Fibroblast of pulmonary artery (primary cell): ENCODE data around the gene LYPD1.

Experiments used
- DNase-seq: peaks from one replicate; pipeline ENCODE4 v3.0.0-alpha.2; 2010; ENCODE audit warnings: low read depth
- H3K4me3 ChIP-seq: replicated peaks from 2 replicates; pipeline ENCODE4 v1.5.1; 2011; ENCODE audit warnings: low read depth, mild to moderate bottlenecking, control low read depth, low read length, moderate library complexity
- CTCF ChIP-seq: IDR thresholded peaks from 2 replicates; pipeline ENCODE4 v1.5.1; 2011; ENCODE audit warnings: mild to moderate bottlenecking, control low read depth, low read length, inconsistent platforms; ENCODE audit errors: missing control alignments

The LYPD1 gene

GRCh38 chr2:132654968-132655367, 15.0 kb downstream of the LYPD1 start:
- DNase-seq = no peak
- no peak for TF ChIP-seq CTCF
- H3K4me3 ChIP-seq = no peak overlapping the region

GRCh38 chr2:132654335-132654734, 15.7 kb downstream of the LYPD1 start:
- no peak overlapping the region for H3K4me3 ChIP-seq
- no peak for TF ChIP-seq CTCF
- no peak for DNase-seq

- TF ChIP-seq CTCF = no peak
- H3K4me3 ChIP-seq = no peak overlapping the region
- DNase-seq = no peak
Measured at GRCh38 chr2:132652474-132652873, 17.5 kb downstream of the LYPD1 start.

- DNase-seq = peak; percentile 81
- no peak overlapping the region for H3K4me3 ChIP-seq
- peak; percentile 91 for TF ChIP-seq CTCF
Measured at GRCh38 chr2:132651115-132652045, 18.6 kb downstream of the LYPD1 start.

GRCh38 chr2:132646540-132647108, 23.4 kb downstream of the LYPD1 start:
- no peak overlapping the region for H3K4me3 ChIP-seq
- DNase-seq = no peak
- no peak for TF ChIP-seq CTCF

- no peak for DNase-seq
Measured at GRCh38 chr2:132645722-132646539, 24.1 kb downstream of the LYPD1 start.

More at GRCh38 chr2:132645722-132646539, 24.1 kb downstream of the LYPD1 start:
- no peak for TF ChIP-seq CTCF
- H3K4me3 ChIP-seq = no peak overlapping the region
